Omental fat pad (tissue), 4 donors: Measurements from ENCODE around the gene METTL23. TPM values are rescaled to one million over a fixed set of nuclear protein-coding genes. Genes with fewer than 3 reads are reported as not detected.
"Not testable (repeated sequence)": the region's sequence is repeated elsewhere in the genome, so short reads cannot be mapped to it uniquely, and the experiment has no call there.

ENCODE experiments used
- ATAC-seq: fragments of 150-250 bp; one replicate; pipeline ENCODE4 v1.9.1; 2016; ENCODE audit warnings: mild to moderate bottlenecking, moderate library complexity; ENCODE audit not compliant: low FRiP score
- DNase-seq: peaks from one replicate; pipeline ENCODE4 v3.0.0-alpha.2; 2019; ENCODE audit warnings: low spot score
- total RNA-seq, 4 donors: library from RNA; depleted of rRNA; stranded (reverse); fragments of >200 nt; gene quantifications; one replicate each; pipeline ENCODE4 v1.1.0, GENCODE V29; 2016
- TF ChIP-seq, protein P1 (sequence below), 3 donors: fragments of 450-650 bp; IDR thresholded peaks; one replicate each; pipeline ENCODE4 v1.5.1; 2016 to 2017; ENCODE audit warnings: antibody characterized with exemption in 3 of 3, mild to moderate bottlenecking in 3 of 3, moderate library complexity in 2 of 3

METTL23 gene
- total RNA-seq, 4 donors from 2014 or later: 13.6 to 30.2 (median 26.9) TPM

DNA sequence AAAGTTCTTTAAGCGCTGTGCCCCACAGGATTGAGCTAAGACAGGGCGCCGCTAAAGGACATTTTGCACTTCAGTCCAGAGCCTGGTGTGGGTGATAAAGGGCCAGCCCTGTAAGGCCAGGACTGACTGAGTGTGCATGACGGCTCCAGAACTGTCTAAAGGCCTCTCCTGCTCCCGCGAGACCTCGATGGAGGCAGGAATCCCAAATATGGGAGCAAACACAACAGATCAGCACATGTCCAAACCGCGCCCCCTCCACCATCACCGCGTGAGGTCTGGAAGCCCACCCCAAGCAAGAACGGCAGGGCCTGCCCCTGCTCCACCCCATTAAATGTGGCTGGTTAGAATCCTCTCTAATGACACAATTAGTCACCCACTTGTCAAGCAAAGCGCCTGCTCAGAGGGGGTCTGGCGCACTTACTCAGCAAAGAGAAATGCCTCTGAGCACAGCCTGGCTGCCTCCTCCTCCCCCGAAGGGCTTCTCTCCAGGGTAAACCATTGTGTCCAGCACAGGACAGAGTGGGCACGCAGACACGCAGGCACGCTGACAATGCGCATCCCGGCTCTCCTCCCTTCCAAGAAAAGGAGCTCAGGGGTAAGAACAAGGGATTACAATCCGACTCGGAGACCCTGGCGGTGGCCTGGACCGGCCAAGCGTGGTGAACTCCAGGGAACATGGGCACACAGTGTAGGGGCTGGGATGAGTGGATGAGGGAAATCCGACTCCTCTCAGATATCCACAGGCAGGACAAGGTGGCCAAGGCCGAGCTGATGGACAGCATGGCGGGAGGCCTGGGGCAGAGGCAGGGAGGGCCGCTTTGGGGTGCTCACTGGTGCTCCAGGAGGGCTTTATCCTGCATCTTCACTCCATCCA is 17.3 kb upstream of the METTL23 start:
- TF ChIP-seq, protein P1, sequence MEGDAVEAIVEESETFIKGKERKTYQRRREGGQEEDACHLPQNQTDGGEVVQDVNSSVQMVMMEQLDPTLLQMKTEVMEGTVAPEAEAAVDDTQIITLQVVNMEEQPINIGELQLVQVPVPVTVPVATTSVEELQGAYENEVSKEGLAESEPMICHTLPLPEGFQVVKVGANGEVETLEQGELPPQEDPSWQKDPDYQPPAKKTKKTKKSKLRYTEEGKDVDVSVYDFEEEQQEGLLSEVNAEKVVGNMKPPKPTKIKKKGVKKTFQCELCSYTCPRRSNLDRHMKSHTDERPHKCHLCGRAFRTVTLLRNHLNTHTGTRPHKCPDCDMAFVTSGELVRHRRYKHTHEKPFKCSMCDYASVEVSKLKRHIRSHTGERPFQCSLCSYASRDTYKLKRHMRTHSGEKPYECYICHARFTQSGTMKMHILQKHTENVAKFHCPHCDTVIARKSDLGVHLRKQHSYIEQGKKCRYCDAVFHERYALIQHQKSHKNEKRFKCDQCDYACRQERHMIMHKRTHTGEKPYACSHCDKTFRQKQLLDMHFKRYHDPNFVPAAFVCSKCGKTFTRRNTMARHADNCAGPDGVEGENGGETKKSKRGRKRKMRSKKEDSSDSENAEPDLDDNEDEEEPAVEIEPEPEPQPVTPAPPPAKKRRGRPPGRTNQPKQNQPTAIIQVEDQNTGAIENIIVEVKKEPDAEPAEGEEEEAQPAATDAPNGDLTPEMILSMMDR (IDR thresholded peaks at IDR 0.05): no peak
- DNase-seq (peak; percentile 48), ATAC-seq (peak; percentile 68)

DNA sequence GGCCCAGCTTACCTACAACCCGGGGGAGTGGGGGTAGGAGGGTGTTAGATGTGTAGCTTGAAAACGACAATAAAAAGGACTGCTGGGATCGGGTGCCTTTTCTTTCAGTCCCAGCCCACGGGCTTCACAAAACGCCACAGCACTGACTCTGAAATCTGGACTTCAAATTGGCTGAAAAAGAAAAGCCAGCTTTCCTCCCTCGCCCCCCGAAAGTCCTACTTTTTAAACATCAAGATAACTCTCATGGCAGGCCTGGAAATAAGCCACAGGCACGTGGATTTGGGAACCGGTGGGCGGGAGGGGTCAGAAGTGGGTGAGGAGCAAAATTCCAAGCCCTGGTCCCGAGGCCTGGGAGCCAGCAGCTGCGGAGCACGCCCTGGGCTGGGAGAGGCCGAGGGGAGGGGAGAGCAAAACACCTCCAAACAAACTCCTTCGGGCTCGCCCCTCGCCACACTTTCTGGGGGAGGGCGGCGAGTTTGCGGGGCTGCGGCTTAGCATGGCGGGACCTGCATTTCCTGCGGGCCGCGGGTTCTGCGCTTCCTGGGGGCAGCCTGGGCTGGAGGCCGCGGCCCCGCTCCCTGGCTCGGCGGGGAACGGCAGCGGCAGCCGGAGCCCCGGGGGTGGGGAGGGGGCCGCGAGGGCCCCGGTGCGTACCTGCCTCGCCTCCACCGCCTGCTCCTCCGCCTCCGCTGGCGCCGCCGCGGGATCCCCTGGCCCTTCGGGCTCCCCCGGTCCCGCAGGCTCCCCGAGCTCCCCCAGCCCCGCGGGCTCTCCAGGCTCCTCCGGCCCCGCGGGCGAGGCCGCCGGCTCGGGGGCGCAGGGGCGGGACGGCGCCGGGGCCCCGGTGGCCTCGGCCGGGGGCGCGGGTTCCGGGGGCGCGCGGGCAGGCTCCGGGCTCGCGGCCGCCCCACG is 16.4 kb upstream of the METTL23 start:
- peak; percentile 20 for ATAC-seq
- DNase-seq: not testable (repeated sequence)

DNA sequence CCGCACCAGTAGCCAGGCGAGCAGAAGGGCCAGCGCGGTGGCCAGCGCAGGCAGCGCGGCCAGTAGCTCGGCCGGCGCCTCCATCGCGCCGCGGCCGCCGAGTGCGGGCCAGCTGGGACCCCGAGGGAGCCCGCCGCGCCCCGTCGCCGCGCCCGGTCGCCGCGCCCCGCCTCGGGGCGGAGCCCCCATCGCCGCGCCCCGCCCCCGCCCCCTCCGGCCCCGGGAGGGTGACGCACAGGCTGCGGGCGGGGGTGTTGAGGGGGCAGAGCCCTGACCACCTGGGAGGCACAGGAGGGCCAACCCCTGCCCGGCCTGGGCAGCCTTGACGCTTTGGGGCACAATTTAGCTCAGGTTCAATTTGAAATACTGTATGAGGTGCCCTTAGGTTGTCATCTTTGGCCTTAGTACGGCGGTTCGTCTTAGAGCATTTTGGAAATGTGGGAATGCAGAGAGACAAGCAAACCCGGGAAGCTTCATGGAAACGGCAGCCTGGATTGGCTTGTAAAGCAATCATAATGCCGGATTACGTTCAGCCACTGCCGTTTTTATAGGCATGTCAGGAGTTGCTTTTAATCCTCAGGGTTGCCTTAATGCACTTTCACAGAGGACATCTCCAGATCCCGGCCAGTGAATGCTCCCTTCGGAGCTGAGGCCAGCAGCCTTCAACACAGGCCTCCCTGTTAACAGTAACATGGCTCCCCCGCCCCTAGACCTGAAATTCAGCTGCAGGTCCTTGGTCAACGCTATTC is 15.6 kb upstream of the METTL23 start, which contains the start of gene MXRA7:
Gene MXRA7, minus strand, starts transcription at position 103 of the 749 bp plus-strand sequence. Its CDS starts 19 bp downstream, at position 84.
- TF ChIP-seq, protein P1 (IDR thresholded peaks at IDR 0.05): no peak
- DNase-seq (peak; percentile 51), ATAC-seq (peak; percentile 82)

DNA sequence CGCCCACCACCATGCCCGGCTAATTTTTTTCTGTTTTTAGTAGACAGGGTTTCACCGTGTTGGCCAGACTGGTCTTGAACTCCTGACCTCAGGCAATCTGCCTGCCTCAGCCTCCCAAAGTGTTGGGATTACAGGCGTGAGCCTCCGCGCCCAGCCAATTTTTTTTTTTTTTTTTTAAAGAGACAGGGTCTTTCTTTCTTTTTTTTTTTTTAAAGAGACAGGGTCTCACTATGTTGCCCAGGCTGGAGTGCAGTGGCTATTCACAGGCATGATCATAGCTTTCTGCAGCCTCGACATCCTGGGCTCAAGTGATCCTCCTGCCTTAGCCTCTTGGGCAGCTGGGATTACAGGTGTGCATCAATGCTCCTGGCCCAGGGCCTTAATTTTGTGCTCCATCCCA is 14.3 kb upstream of the METTL23 start:
- not testable (repeated sequence) for DNase-seq, ATAC-seq

DNA sequence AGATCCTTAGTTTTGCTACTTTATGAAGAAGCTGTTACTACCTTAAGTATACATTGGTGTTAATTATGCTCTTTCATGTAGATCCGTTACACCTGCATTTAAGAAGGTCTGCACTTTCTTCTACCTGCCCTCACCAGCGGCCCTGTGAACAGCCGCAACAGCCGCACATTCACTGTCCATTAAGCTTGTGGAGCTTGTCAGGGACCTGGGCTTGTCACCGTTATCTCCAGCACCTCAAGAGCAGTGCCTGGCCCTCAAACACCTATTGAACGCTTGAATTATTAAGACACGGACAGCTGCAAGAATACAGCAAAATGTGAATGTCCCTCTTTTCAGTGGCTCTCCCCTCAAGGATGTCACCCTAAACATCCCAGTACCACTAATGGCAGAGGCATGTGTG is 12.9 kb upstream of the METTL23 start:
- no peak for ATAC-seq
- no peak for DNase-seq
- TF ChIP-seq, protein P1 (IDR thresholded peaks at IDR 0.05): no peak

DNA sequence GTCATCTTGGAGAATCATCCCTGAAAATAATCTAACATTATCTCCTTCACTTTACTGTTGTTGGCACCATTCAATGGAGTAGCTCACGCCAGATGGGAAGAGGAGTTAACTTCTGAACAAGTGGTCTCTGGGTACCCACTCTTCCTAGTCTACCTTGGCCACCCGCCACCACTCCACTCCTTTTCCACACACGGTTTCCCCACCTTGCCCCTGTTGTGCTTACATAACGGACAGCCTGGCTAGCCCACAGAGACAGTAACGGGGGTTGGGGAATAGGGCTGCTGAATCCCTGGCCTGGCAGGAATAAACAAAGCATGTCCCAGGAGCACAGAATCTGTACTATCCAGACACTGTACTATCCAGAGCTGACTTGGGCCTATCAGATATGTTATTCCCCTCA is 12.3 kb upstream of the METTL23 start:
- ATAC-seq: no peak
- DNase-seq: no peak
- TF ChIP-seq, protein P1 (IDR thresholded peaks at IDR 0.05): no peak

DNA sequence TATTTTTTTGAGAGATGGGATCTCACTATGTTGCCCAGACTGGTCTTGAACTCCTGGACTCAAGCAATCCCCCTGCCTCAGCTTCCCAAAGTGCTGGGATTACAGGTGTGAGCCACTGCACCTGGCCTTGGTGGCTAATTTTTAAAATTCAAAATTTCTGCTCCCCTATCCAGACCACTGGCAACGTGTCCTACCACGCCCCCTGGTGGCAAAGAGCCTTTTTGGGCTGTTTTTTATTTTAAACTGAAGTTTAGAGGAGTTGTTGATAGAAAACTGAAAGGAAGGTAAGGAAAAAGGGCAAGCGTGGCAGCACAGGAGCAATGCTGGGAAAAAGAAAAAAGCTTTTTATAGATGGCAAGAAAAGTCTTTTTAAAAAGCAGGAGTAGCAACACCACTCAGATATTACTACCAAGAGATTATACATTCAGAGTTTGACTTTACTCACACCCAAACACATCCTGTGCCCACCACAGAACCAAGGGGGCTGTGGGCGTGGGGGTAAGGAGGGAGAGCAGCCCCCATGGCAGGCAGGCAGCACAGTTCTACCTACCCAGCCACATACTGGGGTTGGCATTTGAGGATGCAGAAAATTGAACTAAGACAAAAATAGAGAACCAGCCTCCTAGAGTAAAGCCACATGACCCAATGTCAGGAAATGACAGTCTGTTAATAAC is 11.7 kb upstream of the METTL23 start:
- TF ChIP-seq, protein P1 (IDR thresholded peaks at IDR 0.05): peak in 2 of 3 donors; percentile 21 to 67
- ATAC-seq (no peak), DNase-seq (peak; percentile 92)
